GM21619 (cell line): ENCODE measurements around the gene SPX.
A peak's percentile ranks its signal among the peaks of the same experiment; 100 is the strongest.

Experiments used
- ATAC-seq: cut with Tn5 transposase; IDR thresholded peaks from one replicate; pipeline ENCODE4 v1.9.1; 2021; ENCODE audit not compliant: unreplicated experiment

Gene SPX, protein sequence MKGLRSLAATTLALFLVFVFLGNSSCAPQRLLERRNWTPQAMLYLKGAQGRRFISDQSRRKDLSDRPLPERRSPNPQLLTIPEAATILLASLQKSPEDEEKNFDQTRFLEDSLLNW

DNA sequence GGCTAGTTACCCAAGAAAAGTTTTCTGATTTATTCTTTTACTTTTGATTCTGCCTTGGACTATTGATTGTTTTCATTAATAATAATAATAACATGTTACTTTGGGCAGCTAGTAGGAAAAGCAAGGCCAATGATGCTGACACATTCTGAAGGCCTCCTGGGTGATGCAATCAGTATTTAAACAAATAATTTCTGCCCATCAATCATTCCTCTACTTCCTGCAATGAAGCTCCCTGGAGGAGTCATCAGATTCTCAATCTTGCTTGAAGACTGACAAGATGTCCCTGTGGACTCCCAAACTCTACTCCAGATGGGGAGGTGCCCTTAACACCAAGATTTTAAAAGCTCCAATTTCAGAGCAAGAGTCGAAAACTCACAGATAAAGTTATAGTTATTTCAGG, at the start of gene SPX:
SPX (plus strand) TSS at position 244 of the 400 bp plus-strand sequence. CDS start 177 bp downstream, outside the sequence.
- no peak for ATAC-seq

- ATAC-seq = no peak
These were observed 49.1 kb upstream of the SPX start for GRCh38 chr12:21476949-21477348.

- no peak for ATAC-seq
These were observed 47.2 kb upstream of the SPX start for GRCh38 chr12:21478756-21479455.

DNA sequence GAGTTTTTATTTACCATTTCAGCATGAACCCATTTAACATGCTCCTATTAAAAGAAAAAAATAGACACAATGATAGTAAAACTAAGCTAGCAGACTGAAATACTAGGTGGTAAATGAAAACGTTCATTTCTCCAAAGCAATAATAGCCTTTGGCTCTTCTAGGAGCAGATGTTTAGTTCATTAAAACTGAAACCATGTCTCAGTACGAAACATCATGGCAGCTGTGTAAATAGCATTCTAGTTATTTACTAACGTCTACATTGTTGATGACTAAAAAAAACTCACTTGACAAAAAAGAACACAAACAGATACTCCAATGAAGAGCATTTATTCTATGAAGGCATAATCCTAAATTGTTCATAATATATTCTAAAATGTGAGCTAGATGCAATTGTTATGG, 42.6 kb upstream of the SPX start:
- ATAC-seq = no peak

GRCh38 chr12:21485998-21486397, 40.1 kb upstream of the SPX start:
- no peak for ATAC-seq

DNA sequence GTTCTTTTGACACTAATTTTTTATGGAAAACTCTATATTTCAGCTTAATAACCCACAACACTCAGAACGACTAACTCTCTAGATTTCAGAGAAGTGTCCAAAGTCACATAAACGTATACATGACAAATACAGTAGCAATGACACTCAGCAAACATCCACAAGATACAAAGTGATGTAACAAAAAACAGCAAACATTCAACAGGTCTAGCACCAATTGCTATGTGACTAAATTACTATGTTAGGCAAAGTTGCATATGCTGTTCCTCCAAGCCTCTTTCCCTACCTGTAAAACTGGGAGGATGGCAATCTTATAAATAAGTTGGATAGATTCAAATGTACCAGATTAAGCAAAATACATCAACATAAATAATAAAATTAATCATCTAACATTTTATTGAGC, 26.3 kb upstream of the SPX start:
- no peak for ATAC-seq

DNA sequence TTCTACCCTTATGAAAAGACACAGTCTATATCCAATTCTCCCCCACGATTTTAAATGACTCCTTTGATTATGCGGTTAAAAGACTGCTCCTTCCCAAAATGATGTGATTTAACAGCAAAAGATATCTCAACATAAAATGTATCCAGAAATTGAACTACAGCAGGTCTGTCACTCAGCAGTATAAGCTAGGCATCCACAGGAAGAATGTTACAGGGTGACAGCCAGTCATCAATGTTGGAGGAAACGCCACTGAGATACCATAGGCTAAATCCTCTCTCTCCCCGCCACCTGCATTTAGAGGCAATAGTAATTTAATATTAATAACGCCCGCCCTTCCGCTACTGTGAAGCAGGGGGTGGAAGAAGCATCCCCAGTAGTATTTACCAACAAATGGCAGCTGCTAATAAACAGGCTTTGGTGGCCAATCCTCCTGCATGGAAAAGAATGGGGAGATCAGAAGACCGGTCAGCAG, 25.3 kb upstream of the SPX start:
- ATAC-seq = no peak

DNA sequence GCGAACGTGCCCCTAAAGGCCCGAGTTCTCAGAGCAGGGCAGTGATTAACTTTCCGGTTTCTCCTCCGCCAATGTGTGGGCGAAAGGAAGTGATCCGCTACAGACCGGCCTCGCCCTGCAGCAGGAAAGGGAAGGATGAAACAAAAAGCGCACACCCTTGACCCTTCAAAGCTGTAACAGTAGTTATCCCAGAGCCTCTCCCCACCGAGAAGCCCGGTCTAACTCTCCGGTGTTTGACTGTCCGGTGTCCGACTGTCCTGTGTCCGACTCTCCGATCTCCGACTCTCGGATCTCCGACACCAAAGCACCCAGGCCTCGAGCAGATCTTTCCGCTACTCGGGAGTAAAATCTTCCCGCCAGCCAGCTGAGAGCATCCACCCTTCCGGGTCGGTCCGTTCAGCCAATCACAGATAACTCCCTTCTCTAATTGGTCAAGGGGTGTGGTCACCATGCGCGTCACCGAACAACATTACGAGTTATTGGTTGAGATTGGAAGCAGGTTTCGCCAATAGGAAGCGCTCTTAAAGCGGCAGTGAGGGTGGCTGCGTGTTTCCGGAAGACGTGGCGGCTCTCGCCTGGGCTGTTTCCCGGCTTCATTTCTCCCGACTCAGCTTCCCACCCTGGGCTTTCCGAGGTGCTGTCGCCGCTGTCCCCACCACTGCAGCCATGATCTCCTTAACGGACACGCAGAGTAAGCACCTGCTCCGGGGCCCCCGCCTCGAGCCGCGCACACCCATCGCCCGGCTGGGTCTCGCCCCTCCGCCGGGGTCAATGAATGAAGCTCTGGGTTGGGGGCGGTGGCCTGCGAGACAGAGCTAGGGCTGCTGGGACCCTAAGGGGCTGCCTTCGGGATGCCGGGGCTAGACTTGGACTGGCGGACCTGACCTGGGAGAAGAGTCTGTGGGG, 24.6 kb upstream of the SPX start, which contains the start of the genes GOLT1B and RECQL:
GOLT1B (plus strand) TSS at position 532 of the 906 bp plus-strand sequence; CDS start at position 667, 135 bp downstream.
RECQL (minus strand) TSS at position 378 of the 906 bp plus-strand sequence. CDS start 2,065 bp downstream, outside the sequence.
- peak; percentile 98 for ATAC-seq

GRCh38 chr12:21502164-21502496, 24.0 kb upstream of the SPX start:
- no peak for ATAC-seq

DNA sequence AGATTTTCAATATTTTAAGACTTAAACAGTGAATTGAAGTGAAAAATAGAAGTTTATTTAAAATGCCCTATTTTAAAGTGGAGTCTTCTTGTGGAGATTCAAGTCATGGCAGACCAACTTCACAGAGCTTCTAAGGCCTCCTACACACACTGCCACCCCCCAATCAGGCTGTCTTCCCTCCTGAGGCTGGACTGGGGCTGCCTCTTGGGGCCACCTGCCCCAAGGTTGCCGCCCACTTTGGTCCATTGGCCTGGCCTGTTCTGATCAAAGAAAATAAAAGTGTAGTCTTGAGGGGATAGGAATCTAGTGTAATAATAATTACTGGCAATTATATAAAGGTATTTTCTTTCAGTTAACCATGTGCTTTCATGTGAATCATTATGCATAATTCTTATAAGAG, 23.2 kb upstream of the SPX start:
- ATAC-seq = no peak

GRCh38 chr12:21505888-21506287, 20.2 kb upstream of the SPX start:
- ATAC-seq = no peak

DNA sequence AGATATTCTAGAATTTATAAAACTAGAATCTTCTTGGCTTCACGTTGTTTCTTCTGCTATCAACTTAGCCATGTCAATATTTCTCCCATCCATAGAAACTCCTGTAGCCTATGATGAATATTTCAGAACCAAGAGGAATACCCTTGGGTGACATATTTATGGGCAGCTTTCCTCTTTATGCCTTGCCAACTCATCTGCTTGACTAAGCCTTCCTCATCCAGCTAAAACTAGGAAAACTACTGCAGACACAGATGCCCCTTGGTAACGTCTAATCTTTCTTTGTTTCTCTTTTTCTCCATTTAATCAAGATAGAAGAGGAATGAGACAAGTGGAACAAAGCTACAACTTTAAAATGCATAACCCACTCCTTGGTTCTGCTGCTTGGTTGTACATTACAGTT, 18.2 kb upstream of the SPX start:
- ATAC-seq = no peak

DNA sequence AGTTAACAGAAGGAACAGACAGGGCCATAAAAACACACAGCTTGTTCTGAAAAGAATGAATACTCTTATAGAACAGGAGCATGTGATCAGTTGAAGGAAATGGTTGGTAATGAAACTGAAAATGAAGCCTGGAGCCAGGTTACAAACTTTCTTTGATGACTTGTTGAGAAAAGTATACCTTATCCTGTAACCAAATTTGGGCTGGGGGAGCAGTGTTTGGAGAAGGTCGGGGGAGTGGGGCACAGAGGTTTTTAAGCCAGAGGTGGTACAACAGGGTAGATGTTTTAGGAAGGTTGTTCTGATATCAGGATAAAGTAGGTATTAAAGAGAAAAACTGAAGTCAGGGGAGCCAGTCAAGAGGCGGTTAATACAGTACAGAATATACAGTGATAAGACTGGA, 16.3 kb upstream of the SPX start:
- ATAC-seq = peak; percentile 96

DNA sequence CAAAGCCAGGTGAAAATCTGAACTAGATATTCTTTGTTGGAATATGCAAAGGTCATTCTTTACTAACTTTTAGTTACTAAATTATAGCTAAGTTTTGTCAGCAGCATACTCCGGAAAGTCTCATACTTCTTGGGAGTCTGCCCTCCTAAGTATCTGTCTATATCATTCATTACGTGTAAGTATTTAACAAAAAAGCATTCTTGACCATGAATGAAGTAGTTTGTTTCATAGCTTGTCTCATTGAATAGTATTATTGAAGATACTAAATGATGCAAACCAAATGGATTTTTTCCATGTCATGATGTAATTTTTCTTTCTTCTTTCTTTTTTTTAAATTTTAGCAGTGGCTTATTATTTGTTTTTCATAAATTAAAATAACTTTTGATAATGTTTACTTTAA, 9.8 kb upstream of the SPX start:
- ATAC-seq = no peak

- no peak for ATAC-seq
These were observed 7.6 kb upstream of the SPX start for GRCh38 chr12:21518451-21518850.

GRCh38 chr12:21521541-21521940, 4.6 kb upstream of the SPX start:
- no peak for ATAC-seq

DNA sequence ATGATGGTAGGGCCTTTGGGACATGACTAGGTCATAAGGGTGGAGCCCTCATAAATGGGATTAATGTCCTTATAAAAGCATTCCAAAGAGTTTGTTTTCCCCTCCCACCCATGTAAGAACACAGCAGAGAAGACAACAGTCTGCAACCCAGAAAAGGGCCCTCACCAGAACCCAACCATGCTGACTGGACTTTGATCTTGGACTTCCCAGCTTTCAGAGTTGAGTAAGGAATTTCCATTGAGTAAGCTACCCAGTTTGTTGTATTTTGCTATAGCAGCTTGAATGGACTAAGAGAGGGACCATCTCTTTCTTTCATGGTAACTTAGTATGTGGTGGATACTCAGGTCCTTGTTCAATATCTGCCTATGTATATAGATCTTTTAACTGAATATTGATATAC, 2.9 kb upstream of the SPX start:
- ATAC-seq = no peak

DNA sequence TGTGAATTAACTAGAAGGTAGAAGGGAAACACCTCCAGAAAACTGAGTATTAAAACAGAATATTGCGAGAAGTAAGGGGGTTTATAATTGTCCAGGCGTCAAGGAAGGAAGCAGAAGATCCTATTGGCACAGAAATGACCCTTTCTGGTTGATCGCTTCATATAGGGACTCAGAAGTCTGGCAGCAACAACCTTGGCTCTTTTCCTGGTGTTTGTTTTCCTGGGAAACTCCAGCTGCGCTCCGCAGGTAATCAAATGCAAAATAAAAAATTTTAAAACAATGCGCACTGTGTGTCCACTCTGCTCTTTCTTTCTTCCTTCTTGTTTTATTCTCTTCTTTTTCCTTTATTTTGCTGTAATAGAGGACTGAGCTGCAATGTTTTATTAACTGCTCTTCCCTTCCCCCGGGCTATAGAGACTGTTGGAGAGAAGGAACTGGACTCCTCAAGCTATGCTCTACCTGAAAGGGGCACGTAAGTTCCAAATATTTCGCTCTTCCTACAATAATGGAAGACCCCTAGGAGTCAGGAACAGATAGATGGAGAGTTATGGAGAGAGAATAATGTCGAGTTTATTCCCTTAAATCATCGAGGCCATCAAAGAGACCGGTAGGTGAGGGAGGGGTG, 737 bp downstream of the SPX start:
- no peak for ATAC-seq

DNA sequence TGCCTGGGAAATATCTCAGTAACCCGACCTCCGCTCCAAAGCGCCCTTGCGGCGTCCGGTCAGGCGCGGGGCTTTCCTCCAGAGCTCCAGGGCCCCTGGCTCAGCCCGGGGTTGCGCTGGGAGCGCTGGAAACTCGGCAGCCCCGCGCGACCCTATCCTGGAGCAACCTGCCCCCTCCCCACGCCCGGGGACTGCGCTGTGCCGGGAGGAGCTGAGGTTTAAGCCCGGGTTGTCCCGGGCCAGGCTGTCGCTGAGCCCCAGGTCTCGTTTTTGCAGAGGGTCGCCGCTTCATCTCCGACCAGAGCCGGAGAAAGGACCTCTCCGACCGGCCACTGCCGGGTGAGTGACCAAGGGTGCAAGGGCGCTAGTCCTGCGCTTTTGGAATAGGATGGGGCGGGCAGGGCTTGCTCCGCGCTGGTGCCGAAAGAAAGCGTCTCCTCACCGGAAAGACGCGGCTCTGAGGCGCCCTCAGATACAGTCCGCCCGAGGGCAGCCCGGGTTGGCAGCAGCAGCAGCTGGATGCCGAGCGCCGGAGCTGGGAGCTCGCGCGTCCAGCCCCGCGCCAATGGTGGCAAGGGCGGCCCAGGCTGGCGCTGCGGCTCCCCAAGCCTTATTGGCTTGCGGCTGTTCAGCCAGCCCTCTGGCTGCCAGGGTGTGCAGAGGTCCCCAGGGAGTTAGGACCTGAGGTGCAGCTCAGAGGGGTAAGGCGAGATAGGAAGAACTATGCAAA, 1.5 kb downstream of the SPX start:
- ATAC-seq = peak; percentile 95

DNA sequence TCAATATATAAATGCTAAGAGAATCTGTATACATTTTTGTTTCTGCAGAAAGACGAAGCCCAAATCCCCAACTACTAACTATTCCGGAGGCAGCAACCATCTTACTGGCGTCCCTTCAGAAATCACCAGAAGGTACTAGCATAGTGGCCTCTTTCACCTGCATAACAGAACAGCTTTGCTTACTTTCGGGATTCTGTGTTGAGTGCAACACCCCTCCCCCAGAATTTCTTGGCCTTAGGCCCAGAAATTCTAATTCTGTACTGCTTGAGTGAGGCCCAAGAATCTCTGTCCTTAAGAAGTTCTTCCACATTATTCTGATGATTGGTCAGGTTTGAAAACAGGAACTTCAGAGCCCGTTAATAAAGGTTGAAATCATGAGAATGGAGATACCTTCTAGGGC, 2.9 kb downstream of the SPX start:
- no peak for ATAC-seq

DNA sequence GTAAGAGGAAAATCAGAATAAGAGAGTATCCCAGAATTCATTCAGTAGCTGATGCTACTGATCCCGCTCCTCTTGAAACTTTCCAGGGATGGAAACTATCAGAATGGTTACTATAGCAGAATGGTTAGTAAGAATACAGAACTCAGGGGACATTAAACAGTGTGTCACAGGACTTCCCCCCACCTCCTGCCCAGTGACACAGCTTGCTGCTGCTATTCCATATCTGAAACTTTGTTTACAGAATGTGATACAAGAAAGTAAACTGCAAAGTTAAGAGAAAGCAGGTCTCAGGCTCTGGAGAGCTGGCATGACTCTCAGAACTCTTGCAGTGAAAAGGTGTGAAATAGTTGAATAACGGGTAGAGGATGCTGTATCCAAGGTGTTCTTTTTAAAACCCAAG, 3.4 kb downstream of the SPX start:
- ATAC-seq = no peak
